Kidney epithelial cell (primary cell): Measurements from ENCODE around the gene OR2G2. TPM values are rescaled to one million over a fixed set of nuclear protein-coding genes. Genes with fewer than 3 reads are reported as not detected.

Experiments
- DNase-seq: peaks from one replicate; pipeline ENCODE4 v3.0.0-alpha.2; 2010; ENCODE audit warnings: low read depth
- H3K27me3 ChIP-seq: 2 replicates; pipeline ENCODE4 v1.6.0; 2011; ENCODE audit warnings: low read length; ENCODE audit not compliant: control insufficient read depth, insufficient read depth
- H3K36me3 ChIP-seq: 2 replicates; pipeline ENCODE4 v1.5.1; 2011; ENCODE audit warnings: low read length; ENCODE audit not compliant: control insufficient read depth, insufficient read depth
- H3K4me3 ChIP-seq: 2 replicates; pipeline ENCODE4 v1.5.1; 2011; ENCODE audit warnings: low read depth, mild to moderate bottlenecking, control low read depth, low read length
- CTCF ChIP-seq: IDR thresholded peaks from 2 replicates; pipeline ENCODE4 v1.5.1; 2011; ENCODE audit warnings: mild to moderate bottlenecking, moderate library complexity, low read length, control low read depth, inconsistent platforms; ENCODE audit not compliant: insufficient read depth, poor library complexity, severe bottlenecking
- total RNA-seq: library from RNA; depleted of rRNA; stranded (reverse); fragments of >200 nt; gene quantifications from 2 replicates; pipeline ENCODE4 v1.2.3, GENCODE V29; 2015

The OR2G2 gene
- total RNA-seq, 1 donor from 2014 or later, result not detected

GRCh38 chr1:247614625-247615024 is 26.5 kb downstream of the OR2G2 start:
- H3K36me3 ChIP-seq, result no peaks in the 10 kb centered on the region
- H3K27me3 ChIP-seq, result no peaks in the 10 kb centered on the region
- H3K4me3 ChIP-seq, result no peak overlapping the region
- TF ChIP-seq CTCF, result no peak
- no peak for DNase-seq

- Histone ChIP-seq H3K27me3 (no peaks in the 10 kb centered on the region), H3K36me3 (no peaks in the 10 kb centered on the region)
- no peak for TF ChIP-seq CTCF
Measured at GRCh38 chr1:247627951-247628350, 39.8 kb downstream of the OR2G2 start.

DNA sequence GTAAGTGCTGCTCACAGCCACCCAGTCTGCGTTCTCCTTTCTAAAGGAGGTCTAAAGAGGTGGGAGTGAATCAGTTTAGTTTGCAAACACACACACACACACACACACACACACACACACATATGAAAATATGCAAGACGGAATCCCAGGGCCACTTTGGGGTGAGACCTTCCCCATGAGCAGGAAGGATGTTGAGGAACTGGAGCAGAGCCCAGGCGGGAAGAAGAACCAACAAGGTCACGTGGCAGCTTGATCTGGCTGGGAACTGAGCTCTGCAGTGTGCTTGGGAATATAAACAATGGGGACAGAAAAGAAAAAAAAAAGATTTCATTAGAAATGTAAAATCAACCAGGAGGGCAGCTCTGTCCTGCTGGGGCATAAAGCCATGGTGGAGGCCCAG is 49.9 kb downstream of the OR2G2 start:
- Histone ChIP-seq H3K27me3 (no peaks in the 10 kb centered on the region), H3K36me3 (no peaks in the 10 kb centered on the region), H3K4me3 (no peak overlapping the region)
- TF ChIP-seq CTCF, result no peak
- no peak for DNase-seq

More at GRCh38 chr1:247627951-247628350, 39.8 kb downstream of the OR2G2 start:
- DNase-seq, result no peak
- H3K4me3 ChIP-seq, result no peak overlapping the region

- H3K36me3 ChIP-seq, result no peaks in the 10 kb centered on the region
- peak overlapping the region; percentile 11 for H3K4me3 ChIP-seq
- H3K27me3 ChIP-seq, result no peaks in the 10 kb centered on the region
- DNase-seq, result no peak
- no peak for TF ChIP-seq CTCF
Measured at GRCh38 chr1:247638781-247639180, 50.6 kb downstream of the OR2G2 start.

Other genes with a start within 250 kb of the OR2G2 start
- gene NLRP3, start 172.2 kb upstream of the OR2G2 start, total RNA-seq, result 1.5 and 2.4 TPM in 2 replicates
- gene OR2B11, start 130.3 kb upstream of the OR2G2 start, total RNA-seq, result not detected in 2 replicates
- 0.04 and 0.07 TPM in 2 replicates for gene OR2C3, start 51.9 kb upstream of the OR2G2 start, total RNA-seq
- 0.04 TPM in 1 of 2 replicates, not detected in the other for gene GCSAML, start 39.2 kb upstream of the OR2G2 start, total RNA-seq
- not detected in 2 replicates for gene OR2G3, start 17.2 kb downstream of the OR2G2 start, total RNA-seq
- not detected in 2 replicates for gene OR13G1, start 91.4 kb downstream of the OR2G2 start, total RNA-seq
- gene OR6F1, start 128.3 kb downstream of the OR2G2 start, total RNA-seq, result not detected in 2 replicates
- gene OR14K1, start 150.3 kb downstream of the OR2G2 start, total RNA-seq, result not detected in 2 replicates
- not detected in 2 replicates for gene OR14A2, start 159.8 kb downstream of the OR2G2 start, total RNA-seq
- not detected in 2 replicates for gene OR1C1, start 172.2 kb downstream of the OR2G2 start, total RNA-seq
- not detected in 2 replicates for gene OR14A16, start 235.8 kb downstream of the OR2G2 start, total RNA-seq